ENCODE measurements around the gene SIGLEC7. TPM values are rescaled to one million over a fixed set of nuclear protein-coding genes. Genes with fewer than 3 reads are reported as not detected.

The SIGLEC7 gene
- total and polyA plus RNA-seq, 4 donors: 2.1 to 29.3 (median 9.8) TPM

DNA sequence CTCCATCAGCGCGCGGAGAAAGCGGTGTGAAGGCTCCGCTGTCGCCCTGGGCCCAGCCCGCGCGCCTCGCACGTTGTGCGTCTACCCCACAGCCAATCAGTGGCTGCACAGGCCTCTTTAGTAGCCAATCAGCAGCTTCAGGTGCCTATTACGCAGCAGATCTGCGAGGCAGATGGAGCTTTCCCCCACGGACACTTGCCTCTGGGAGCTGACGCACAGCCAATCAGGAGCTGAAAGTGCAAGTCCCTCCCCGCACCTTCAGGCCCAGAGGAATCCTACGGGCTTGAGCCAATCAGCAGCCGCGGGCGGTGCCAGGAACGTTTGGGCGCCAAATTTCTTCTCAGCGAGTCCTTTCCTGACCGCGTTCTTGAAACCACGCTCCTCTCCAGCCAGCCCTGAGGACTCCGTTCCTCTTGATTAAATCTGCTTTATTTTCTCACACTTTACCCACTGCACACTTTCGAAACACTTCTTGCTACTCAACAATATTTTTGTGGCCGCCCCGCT is 39.9 kb downstream of the SIGLEC7 start:
- no peaks in the 10 kb centered on the region for H3K4me1 ChIP-seq (ENCODE audit: control insufficient read depth in 5 of 5, insufficient read depth in 5 of 5, low read length in 5 of 5)
- TF ChIP-seq, protein P1, sequence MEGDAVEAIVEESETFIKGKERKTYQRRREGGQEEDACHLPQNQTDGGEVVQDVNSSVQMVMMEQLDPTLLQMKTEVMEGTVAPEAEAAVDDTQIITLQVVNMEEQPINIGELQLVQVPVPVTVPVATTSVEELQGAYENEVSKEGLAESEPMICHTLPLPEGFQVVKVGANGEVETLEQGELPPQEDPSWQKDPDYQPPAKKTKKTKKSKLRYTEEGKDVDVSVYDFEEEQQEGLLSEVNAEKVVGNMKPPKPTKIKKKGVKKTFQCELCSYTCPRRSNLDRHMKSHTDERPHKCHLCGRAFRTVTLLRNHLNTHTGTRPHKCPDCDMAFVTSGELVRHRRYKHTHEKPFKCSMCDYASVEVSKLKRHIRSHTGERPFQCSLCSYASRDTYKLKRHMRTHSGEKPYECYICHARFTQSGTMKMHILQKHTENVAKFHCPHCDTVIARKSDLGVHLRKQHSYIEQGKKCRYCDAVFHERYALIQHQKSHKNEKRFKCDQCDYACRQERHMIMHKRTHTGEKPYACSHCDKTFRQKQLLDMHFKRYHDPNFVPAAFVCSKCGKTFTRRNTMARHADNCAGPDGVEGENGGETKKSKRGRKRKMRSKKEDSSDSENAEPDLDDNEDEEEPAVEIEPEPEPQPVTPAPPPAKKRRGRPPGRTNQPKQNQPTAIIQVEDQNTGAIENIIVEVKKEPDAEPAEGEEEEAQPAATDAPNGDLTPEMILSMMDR (IDR thresholded peaks at IDR 0.05; ENCODE audit: control extremely low read depth, extremely low read depth): no peak
- H3K9ac ChIP-seq (ENCODE audit: insufficient read depth in 1 of 2, low read length in 2 of 2): no peak overlapping the region
- H3K9me3 ChIP-seq (ENCODE audit: control insufficient read depth in 4 of 4, insufficient read depth in 3 of 4, low read length in 3 of 4): no peaks in the 10 kb centered on the region
- ATAC-seq (ENCODE audit: insufficient read depth, low FRiP score): no peak
- H3K4me3 ChIP-seq: no peak overlapping the region
- peaks cover 0 to 6% (median 0%) of the 10 kb centered on the region in 3 donors for H3K27me3 ChIP-seq (ENCODE audit: control insufficient read depth in 3 of 3, insufficient read depth in 3 of 3, low read length in 2 of 3)
- H3K36me3 ChIP-seq (ENCODE audit: control insufficient read depth in 4 of 4, insufficient read depth in 4 of 4, low read length in 4 of 4): no peaks in the 10 kb centered on the region
- peak in 1 of 3 donors; percentile 1 for DNase-seq
- 62 to 66% methylated on average over 31 of the region's 31 CpGs for WGBS, 2 donors
- no peak overlapping the region for H3K27ac ChIP-seq (ENCODE audit: low read depth in 1 of 2, low read length in 1 of 2)

DNA sequence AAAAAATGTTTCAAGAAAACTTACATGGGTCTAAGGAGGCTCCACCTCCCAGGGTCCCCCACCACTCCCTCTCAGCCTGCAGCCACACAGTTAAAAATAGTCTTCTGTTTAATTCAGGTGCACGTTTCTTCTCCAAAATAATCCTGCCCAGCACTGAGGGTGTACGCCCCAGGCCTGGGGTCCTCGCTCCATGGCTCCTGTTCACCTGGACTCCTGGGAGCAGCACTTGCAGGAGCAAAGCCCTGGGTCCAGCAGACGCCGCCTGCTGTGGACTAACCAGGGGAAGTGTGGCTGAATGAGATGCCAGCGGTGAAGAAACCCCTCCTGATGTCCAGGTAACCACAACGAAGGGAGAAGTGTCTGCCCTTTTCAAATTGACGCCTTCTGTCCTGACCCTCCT is 41.5 kb downstream of the SIGLEC7 start:
- TF ChIP-seq, protein P1 (IDR thresholded peaks at IDR 0.05; ENCODE audit: control extremely low read depth, extremely low read depth): no peak
- Histone ChIP-seq H3K27ac (ENCODE audit: low read depth in 1 of 2, low read length in 1 of 2) (no peak overlapping the region), H3K4me1 (ENCODE audit: control insufficient read depth in 5 of 5, insufficient read depth in 5 of 5, low read length in 5 of 5) (no peaks in the 10 kb centered on the region), H3K9ac (ENCODE audit: insufficient read depth in 1 of 2, low read length in 2 of 2) (no peak overlapping the region), H3K36me3 (ENCODE audit: control insufficient read depth in 4 of 4, insufficient read depth in 4 of 4, low read length in 4 of 4) (no peaks in the 10 kb centered on the region), H3K27me3 (ENCODE audit: control insufficient read depth in 3 of 3, insufficient read depth in 3 of 3, low read length in 2 of 3) (peaks cover 0 to 6% (median 0%) of the 10 kb centered on the region in 3 donors), H3K9me3 (ENCODE audit: control insufficient read depth in 4 of 4, insufficient read depth in 3 of 4, low read length in 3 of 4) (no peaks in the 10 kb centered on the region), H3K4me3 (no peak overlapping the region)
- ATAC-seq (ENCODE audit: insufficient read depth, low FRiP score) (no peak), DNase-seq (no peak)
- 58 to 71% methylated on average over 8 of the region's 8 CpGs for WGBS, 2 donors

DNA sequence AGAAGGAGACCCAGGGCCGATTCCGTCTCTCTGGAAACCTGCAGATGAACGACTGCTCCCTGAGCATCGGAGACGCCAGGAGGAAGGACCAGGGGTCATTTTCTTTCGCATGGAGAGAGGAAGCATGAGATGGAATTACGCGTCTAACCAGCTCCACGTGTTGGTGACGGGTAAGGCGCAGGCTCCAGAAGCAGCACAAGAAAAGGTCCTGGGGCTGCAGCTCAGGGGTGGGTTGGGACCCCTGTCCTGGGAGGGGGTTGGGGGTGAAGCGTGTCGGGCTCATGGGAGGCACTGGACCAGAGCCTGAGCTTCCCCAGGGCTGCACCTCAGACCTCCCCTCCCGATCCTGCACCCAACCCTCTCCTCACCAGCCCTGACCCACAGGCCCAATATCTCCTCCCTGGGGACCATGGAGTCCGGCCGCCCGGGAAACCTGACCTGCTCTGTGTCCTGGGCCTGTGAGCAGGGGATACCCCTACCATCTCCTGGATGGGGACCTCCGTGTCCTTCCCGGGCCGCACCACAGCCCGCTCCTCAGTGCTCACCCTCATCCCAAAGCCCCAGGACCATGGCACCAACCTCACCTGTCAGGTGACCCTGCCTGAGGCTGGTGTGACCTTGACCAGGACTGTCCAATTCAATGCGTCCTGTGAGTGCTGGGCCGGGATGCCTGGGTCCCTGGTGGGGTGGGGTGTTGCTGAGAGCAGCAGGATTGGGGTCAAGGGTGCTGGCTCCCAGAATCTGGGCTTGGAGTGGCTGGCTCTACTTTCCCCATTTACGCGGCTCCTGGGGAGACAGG is 43.2 kb downstream of the SIGLEC7 start:
- Histone ChIP-seq H3K9ac (ENCODE audit: insufficient read depth in 1 of 2, low read length in 2 of 2) (no peak overlapping the region), H3K27me3 (ENCODE audit: control insufficient read depth in 3 of 3, insufficient read depth in 3 of 3, low read length in 2 of 3) (peaks cover 0 to 6% (median 0%) of the 10 kb centered on the region in 3 donors), H3K27ac (ENCODE audit: low read depth in 1 of 2, low read length in 1 of 2) (no peak overlapping the region), H3K4me1 (ENCODE audit: control insufficient read depth in 5 of 5, insufficient read depth in 5 of 5, low read length in 5 of 5) (no peaks in the 10 kb centered on the region), H3K4me3 (no peak overlapping the region), H3K9me3 (ENCODE audit: control insufficient read depth in 4 of 4, insufficient read depth in 3 of 4, low read length in 3 of 4) (no peaks in the 10 kb centered on the region), H3K36me3 (ENCODE audit: control insufficient read depth in 4 of 4, insufficient read depth in 4 of 4, low read length in 4 of 4) (no peaks in the 10 kb centered on the region)
- TF ChIP-seq, protein P1 (IDR thresholded peaks at IDR 0.05; ENCODE audit: control extremely low read depth, extremely low read depth): no peak
- 84 to 90% methylated on average over 23 to 25 of the region's 25 CpGs for WGBS, 2 donors
- ATAC-seq (ENCODE audit: insufficient read depth, low FRiP score) (no peak), DNase-seq (no peak)

Data from lung (tissue), 12 donors.